Stimulated activated CD8-positive, alpha-beta memory T cell treated with anti-CD3 and anti-CD28 coated beads, Interleukin-7, amount 100 ng/mL, for 24 hours (primary cell): ENCODE results near the gene LY9.

Experiments used
- DNase-seq: peaks from one replicate; pipeline ENCODE4 v3.0.0-alpha.2; 2020; ENCODE audit warnings: low read depth

LY9 gene

DNA sequence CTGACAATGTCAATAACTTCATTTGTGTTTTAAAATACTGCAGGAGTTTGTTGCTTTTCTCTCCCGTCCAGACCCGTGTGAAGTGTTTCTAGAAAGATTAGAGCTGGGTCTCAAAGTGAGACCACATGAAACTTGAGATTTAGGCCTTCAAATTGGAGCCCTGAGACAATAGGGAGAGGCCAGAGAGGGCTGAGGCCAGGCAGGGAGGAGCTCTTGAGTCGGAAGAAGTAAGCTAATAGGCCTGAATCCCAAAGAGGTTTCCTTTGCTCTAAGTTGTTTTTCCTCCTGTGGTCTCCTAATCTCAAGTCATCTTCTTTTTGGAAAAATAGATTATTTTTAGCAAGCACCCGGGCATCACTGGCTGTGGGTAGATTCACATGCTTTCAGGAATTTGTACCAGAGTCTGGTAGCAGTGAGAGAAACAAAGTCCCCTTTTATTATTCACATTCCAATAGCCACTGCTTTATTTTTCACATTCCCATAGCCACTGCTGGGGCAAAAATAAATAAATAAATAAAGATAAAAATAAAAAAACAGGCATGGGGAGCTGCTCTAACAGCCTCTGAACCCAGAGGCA, 41.1 kb downstream of the LY9 start:
- DNase-seq, result no peak

- peak; percentile 56 for DNase-seq
These were observed 41.7 kb downstream of the LY9 start for GRCh38 chr1:160837558-160838205.

GRCh38 chr1:160838888-160839287, 42.9 kb downstream of the LY9 start:
- DNase-seq, result no peak

DNA sequence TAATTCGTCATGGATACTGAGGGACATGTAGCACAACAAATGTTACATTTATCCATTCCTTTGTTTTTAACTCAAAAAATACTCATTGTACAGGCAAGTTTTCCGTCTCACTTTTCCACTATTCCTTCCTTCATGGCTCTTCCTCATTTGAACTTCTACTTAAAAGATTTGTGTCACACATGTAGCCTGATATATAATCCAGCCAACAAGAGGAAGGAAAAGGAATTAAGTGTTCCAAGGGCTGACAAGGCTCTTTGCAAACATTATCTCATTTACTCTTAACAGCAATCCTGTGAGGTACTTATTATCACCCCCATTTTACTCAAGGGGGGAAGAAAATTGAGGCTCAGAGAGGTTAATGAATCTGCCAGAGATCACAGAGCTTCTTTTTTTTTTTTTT, 43.8 kb downstream of the LY9 start:
- DNase-seq, result no peak

GRCh38 chr1:160841079-160841478, 45.1 kb downstream of the LY9 start:
- DNase-seq, result no peak

- DNase-seq, result no peak
These were observed 48.7 kb downstream of the LY9 start for GRCh38 chr1:160844447-160845232.

DNA sequence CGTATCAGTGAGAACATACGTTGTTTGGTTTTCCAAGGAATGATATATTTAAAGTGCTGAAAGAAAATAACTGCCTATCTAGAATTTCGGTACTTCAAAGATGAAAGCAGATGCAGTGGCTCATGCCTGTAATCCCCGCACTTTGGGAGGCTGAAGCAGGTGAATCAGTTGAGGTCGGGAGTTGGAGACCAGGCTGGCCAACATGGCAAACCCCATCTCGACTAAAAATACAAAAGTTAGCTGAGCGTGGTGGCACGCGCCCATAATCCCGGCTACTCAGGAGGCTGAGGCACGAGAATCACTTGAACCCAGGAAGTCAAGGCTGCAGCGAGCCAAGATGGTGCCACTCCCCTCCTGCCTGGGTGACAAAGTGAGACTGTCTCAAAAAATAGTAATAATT, 50.3 kb downstream of the LY9 start:
- DNase-seq, result no peak

DNA sequence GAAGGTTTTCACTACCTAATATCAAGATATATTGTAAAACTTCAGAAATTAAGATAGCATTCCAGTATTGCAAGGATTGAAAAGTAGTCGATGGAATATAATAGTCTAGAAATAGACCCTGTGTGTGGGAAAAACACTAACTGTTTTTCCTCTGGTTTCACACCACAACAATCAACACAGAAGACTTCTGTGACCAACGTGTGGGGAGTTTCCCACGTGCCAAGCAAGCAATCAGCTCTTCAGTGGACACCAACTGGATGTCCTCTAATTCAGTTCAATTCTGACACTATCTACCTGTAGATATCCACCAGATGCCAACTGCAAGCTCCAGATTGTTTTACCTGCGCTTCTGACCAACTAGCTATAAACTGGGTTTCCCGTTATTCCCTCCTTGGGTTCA, 54.6 kb downstream of the LY9 start:
- no peak for DNase-seq

GRCh38 chr1:160850993-160851392, 55.0 kb downstream of the LY9 start:
- no peak for DNase-seq

DNA sequence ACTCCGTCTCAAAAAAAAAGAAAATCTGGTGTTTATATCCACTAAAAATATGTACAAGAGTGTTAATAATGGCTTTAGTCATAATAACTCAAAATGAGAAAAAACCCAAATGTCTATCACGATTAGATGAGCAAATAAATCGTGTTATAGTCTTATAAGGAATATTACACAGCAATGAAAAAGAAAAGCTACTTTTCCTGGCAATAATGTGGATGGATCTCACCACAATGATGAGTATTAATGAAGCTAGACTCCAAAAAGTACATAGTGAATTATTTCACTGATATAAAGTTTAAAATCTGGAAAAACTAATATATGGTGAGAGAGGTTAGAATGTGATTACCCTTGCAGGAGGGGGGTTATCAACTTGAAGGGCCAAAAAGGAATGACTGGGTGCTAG, 57.0 kb downstream of the LY9 start:
- no peak for DNase-seq

DNA sequence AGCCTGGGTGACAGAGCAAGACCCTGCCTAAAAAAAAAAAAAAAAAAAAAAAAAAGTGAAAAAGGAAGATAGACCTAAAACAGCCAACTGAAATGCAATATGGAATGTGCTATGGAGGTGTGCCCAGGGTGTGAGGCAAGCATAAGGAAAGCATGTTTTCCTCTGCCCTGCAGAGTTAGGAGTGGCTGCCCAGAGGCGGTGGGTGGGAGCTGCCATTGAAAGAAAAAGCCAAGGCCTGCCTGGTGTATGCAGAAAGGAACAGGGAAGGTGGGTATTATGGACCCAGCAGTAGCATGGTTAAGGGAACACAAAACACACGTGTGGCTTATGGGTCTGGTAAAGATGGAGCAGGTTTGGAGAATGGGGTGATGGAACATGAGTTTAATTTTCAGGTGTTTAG, 57.8 kb downstream of the LY9 start:
- no peak for DNase-seq

GRCh38 chr1:160855181-160855981, 59.4 kb downstream of the LY9 start:
- no peak for DNase-seq

GRCh38 chr1:160858097-160858496, 62.1 kb downstream of the LY9 start:
- no peak for DNase-seq

- no peak for DNase-seq
These were observed 62.5 kb downstream of the LY9 start for GRCh38 chr1:160858507-160858906.

DNA sequence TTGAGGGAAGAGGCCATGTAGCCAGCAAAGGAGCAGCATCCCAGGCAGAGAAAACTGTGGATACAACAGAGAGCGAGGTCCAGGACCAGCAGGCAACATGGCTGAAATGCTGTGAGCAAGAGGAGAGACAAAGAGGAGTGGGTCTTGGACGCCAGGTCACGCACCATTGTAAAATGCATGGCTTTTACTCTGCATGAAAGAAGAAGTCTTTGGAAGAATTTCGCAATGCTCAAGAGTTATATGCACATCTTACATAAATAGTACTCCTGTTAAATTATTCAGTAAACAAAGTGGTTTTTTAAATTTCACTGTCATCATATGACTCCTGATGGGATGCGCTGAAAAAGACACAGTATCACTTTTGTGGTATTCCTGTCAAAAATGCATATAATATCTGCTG, 63.2 kb downstream of the LY9 start:
- no peak for DNase-seq

GRCh38 chr1:160860840-160861505, 65.0 kb downstream of the LY9 start:
- no peak for DNase-seq

DNA sequence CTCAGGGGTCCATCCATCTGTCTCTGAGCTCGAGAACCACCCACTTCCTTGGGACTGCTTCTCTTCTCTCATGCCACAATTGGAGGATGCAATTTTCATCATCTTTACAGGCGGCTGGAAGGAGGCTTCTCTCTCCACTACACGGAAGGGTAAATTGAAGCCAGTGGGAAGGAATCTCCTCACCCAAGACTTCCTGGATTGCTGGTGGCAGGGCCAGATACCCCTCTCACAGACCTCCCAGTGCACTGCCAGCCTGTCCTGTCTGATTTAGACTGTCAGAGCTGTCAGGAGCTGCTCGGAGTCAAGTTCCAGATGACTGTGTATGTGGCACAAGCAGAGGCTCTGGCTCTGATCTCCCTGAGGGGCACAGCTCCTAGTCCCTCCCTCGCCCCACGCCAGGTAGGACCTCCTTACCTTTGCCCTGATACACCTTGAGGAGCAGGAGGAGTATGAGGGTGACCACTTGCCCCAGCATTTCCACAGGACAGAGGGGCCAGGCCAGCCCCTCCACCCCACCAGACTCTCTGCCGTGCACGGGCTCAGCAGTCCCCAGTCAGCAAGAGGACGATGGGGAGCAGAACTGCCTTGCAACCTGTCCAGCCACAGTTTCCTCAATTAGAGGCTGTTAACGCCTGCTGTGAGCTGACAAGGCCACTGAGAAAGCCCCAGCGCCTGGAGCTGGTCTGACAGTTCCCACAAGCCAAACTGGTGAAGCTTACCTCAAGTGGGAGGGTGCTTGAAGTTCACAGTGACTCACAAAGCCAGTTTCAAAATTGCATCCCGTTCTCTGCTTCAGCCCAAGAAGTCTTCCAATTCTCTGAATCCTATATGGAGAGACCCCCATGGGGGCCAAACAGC, 66.5 kb downstream of the LY9 start, which contains the start of gene CD244:
Gene CD244 (minus strand): TSS at position 685 of the 858 bp plus-strand sequence. CDS start 210 bp downstream, at position 475.
- DNase-seq, result peak; percentile 37

- no peak for DNase-seq
These were observed 67.2 kb downstream of the LY9 start for GRCh38 chr1:160863061-160863773.

- no peak for DNase-seq
These were observed 67.8 kb downstream of the LY9 start for GRCh38 chr1:160863774-160864131.

GRCh38 chr1:160864173-160864572, 68.2 kb downstream of the LY9 start:
- DNase-seq, result no peak
